ENCODE data around the gene YIPF3. TPM values are rescaled to one million over a fixed set of nuclear protein-coding genes. Genes with fewer than 3 reads are reported as not detected.
"Not testable (repeated sequence)": the region's sequence is repeated elsewhere in the genome, so short reads cannot be mapped to it uniquely, and the experiment has no call there.

YIPF3 gene
- total RNA-seq, 1 donor from 2014 or later, result 52.1 TPM

GRCh38 chr6:43504756-43505593, 11.8 kb downstream of the YIPF3 start:
- intact Hi-C loops (cut with micrococcal nuclease), result no loop called here
- peaks cover 36% of the 10 kb centered on the region for H3K36me3 Mint-ChIP-seq (ENCODE audit: low read depth)
- no peak overlapping the region for H3K27ac Mint-ChIP-seq

GRCh38 chr6:43503443-43503842, 13.3 kb downstream of the YIPF3 start:
- H3K4me1 Mint-ChIP-seq, result peaks cover under 1% of the 10 kb centered on the region
- peak overlapping the region; percentile 3 for H3K27ac Mint-ChIP-seq
- no peak overlapping the region for H3K4me3 Mint-ChIP-seq
- H3K36me3 Mint-ChIP-seq (ENCODE audit: low read depth), result peaks cover 37% of the 10 kb centered on the region
- intact Hi-C loops (cut with micrococcal nuclease), result no loop called here
- H3K9me3 Mint-ChIP-seq, result no peaks in the 10 kb centered on the region
- peaks cover 10% of the 10 kb centered on the region for H3K27me3 Mint-ChIP-seq
- DNase-seq, result no peak

More at GRCh38 chr6:43504756-43505593, 11.8 kb downstream of the YIPF3 start:
- DNase-seq, result no peak
- Mint-ChIP-seq H3K27me3 (peaks cover 19% of the 10 kb centered on the region), H3K9me3 (no peaks in the 10 kb centered on the region), H3K4me1 (peaks cover 9% of the 10 kb centered on the region), H3K4me3 (no peak overlapping the region)

- H3K27ac Mint-ChIP-seq, result no peak overlapping the region
- peaks cover 37% of the 10 kb centered on the region for H3K36me3 Mint-ChIP-seq (ENCODE audit: low read depth)
- peaks cover 2% of the 10 kb centered on the region for H3K27me3 Mint-ChIP-seq
- intact Hi-C loops (cut with micrococcal nuclease), result no loop called here
- H3K4me3 Mint-ChIP-seq, result no peak overlapping the region
- H3K9me3 Mint-ChIP-seq, result no peaks in the 10 kb centered on the region
- DNase-seq, result no peak
- no peaks in the 10 kb centered on the region for H3K4me1 Mint-ChIP-seq
Observed at GRCh38 chr6:43502666-43503065, 14.1 kb downstream of the YIPF3 start.

- intact Hi-C loops (cut with micrococcal nuclease), result no loop called here
- Mint-ChIP-seq H3K27ac (no peak overlapping the region), H3K4me3 (no peak overlapping the region), H3K9me3 (no peaks in the 10 kb centered on the region), H3K4me1 (no peaks in the 10 kb centered on the region), H3K36me3 (ENCODE audit: low read depth) (peaks cover 31% of the 10 kb centered on the region), H3K27me3 (no peaks in the 10 kb centered on the region)
- no peak for DNase-seq
Observed at GRCh38 chr6:43500921-43501320, 15.8 kb downstream of the YIPF3 start.

DNA sequence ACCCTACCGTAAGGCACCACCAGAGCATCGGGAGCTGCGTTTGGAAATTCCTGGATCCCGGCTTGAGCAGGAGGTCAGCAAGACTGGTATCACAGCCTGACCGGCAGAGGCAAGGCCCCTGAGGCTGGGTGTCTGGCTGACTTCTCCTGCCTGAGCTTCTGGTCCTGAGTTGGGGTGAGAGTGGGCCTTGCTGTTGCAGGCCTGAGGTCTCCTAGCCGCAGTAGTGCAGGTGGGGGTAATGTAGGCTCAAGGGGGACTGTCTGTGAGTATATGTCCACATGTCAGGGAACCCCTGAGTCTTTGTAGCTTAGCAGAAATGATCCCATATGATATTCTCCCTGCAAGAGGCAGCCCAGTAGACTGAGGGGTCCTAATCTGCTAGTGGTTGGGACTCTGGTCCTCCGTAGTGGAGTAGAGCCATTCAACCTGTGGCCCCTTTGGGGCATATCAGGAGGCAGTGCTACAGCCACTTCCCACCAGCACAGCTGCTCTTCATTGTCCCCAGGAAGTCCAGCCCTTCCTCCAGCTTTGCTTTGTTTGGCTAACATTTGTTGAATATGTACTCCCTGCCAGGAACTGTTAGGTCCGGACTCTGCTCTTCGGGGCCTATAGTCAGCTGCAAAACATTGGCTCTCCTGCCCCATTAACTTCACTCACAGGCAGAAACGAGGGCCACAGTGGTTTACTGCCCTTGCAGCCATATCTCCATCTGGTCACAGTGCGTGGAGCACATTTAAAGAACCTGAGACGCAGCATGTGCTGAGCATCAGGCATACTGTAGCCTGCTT, 17.5 kb downstream of the YIPF3 start:
- no peak for DNase-seq
- Mint-ChIP-seq H3K27me3 (no peaks in the 10 kb centered on the region), H3K4me3 (no peak overlapping the region), H3K36me3 (ENCODE audit: low read depth) (peaks cover 27% of the 10 kb centered on the region), H3K27ac (no peak overlapping the region), H3K9me3 (no peaks in the 10 kb centered on the region), H3K4me1 (peaks cover 8% of the 10 kb centered on the region)
- intact Hi-C loops (cut with micrococcal nuclease), result no loop called here

DNA sequence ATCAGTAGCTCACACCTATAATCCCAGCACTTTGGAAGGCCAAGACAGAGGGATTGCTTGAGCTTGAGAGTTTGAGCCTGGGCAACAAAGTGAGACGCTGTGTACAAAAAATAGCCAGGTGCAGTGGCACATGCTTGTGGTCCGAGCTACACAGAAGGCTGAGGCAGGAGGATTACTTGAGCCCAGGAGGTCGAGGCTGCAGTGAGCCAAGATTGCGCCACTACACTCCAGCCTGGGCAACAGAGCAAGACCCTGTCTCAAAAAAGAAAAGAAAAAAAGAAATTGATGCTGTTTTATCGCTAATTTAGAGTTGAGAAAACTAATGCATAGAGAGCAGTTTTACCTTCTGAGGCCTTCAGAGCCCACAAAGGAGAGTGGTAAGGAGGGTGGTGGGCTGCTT, 18.4 kb downstream of the YIPF3 start:
- H3K9me3 Mint-ChIP-seq; DNase-seq; H3K4me3 Mint-ChIP-seq; intact Hi-C loops (cut with micrococcal nuclease); H3K27me3 Mint-ChIP-seq; H3K27ac Mint-ChIP-seq: not testable (repeated sequence)
- H3K36me3 Mint-ChIP-seq (ENCODE audit: low read depth), result peaks cover 23% of the 10 kb centered on the region
- peaks cover 10% of the 10 kb centered on the region for H3K4me1 Mint-ChIP-seq

GRCh38 chr6:43497689-43498088, 19.0 kb downstream of the YIPF3 start:
- H3K36me3 Mint-ChIP-seq (ENCODE audit: low read depth), result peaks cover 21% of the 10 kb centered on the region
- no peak overlapping the region for H3K4me3 Mint-ChIP-seq
- intact Hi-C loops (cut with micrococcal nuclease), result no loop called here
- H3K4me1 Mint-ChIP-seq, result peaks cover 13% of the 10 kb centered on the region
- no peak overlapping the region for H3K27ac Mint-ChIP-seq
- no peaks in the 10 kb centered on the region for H3K9me3 Mint-ChIP-seq
- DNase-seq, result no peak
- H3K27me3 Mint-ChIP-seq, result no peaks in the 10 kb centered on the region

- H3K27ac Mint-ChIP-seq, result no peak overlapping the region
- intact Hi-C loops (cut with micrococcal nuclease), result no loop called here
- no peak for DNase-seq
- no peaks in the 10 kb centered on the region for H3K9me3 Mint-ChIP-seq
- H3K27me3 Mint-ChIP-seq, result no peaks in the 10 kb centered on the region
- H3K36me3 Mint-ChIP-seq (ENCODE audit: low read depth), result peaks cover 17% of the 10 kb centered on the region
- peaks cover 13% of the 10 kb centered on the region for H3K4me1 Mint-ChIP-seq
- H3K4me3 Mint-ChIP-seq, result no peak overlapping the region
Observed at GRCh38 chr6:43497129-43497396, 19.7 kb downstream of the YIPF3 start.

DNA sequence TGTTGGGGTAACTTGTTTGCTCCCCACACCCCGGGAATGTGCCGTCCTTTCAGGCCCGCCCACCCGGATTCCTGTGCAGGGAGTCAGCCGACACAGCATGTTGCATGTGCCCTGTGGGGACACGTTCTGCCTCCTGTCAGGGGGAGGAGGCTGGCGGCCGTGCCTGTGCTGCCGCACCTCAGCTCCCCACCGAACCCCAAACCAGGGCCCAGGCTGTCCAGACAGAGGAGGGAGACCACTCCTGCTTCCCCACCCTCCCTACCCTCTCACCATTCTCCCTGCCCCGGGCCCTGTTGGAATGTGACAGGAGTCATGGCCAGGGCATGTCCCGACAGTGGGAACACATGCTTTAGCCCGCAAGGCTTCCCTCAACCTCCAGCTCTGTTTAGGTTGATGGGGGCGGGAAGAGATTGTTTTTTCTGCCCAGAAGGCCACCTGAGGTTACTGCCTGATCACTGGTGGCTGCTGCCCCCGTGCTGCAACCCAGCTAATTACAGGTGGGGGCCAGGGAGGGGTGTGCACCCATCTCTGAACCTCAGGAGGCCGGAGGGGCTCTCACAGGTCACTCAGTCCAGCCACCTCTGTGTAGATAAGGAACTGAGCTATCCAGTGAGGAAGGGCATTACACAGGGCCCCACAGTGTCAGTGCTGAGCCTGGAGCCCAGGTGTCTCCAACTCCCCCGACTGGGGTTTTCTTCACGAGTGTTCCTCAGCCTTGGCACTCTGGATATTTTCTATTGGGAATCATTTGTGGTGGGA, 20.2 kb downstream of the YIPF3 start:
- Mint-ChIP-seq H3K4me3 (no peak overlapping the region), H3K36me3 (ENCODE audit: low read depth) (peaks cover 12% of the 10 kb centered on the region), H3K4me1 (peaks cover 13% of the 10 kb centered on the region), H3K27ac (no peak overlapping the region), H3K9me3 (no peaks in the 10 kb centered on the region), H3K27me3 (no peaks in the 10 kb centered on the region)
- intact Hi-C loops (cut with micrococcal nuclease), result no loop called here
- DNase-seq, result peak; percentile 69

GRCh38 chr6:43495409-43495941, 21.3 kb downstream of the YIPF3 start:
- peak overlapping the region; percentile 43 for H3K27ac Mint-ChIP-seq
- peak; percentile 68 for DNase-seq
- no peak overlapping the region for H3K4me3 Mint-ChIP-seq
- peaks cover 7% of the 10 kb centered on the region for H3K36me3 Mint-ChIP-seq (ENCODE audit: low read depth)
- H3K9me3 Mint-ChIP-seq, result no peaks in the 10 kb centered on the region
- peaks cover 13% of the 10 kb centered on the region for H3K4me1 Mint-ChIP-seq
- no peaks in the 10 kb centered on the region for H3K27me3 Mint-ChIP-seq
- intact Hi-C loops (cut with micrococcal nuclease), result no loop called here

GRCh38 chr6:43494766-43495165, 22.0 kb downstream of the YIPF3 start:
- DNase-seq, result no peak
- H3K36me3 Mint-ChIP-seq (ENCODE audit: low read depth), result peaks cover 7% of the 10 kb centered on the region
- peaks cover 16% of the 10 kb centered on the region for H3K4me1 Mint-ChIP-seq
- no peaks in the 10 kb centered on the region for H3K27me3 Mint-ChIP-seq
- no peak overlapping the region for H3K27ac Mint-ChIP-seq
- no peak overlapping the region for H3K4me3 Mint-ChIP-seq
- intact Hi-C loops (cut with micrococcal nuclease), result no loop called here
- no peaks in the 10 kb centered on the region for H3K9me3 Mint-ChIP-seq

- no peak overlapping the region for H3K4me3 Mint-ChIP-seq
- peaks cover 16% of the 10 kb centered on the region for H3K4me1 Mint-ChIP-seq
- H3K27ac Mint-ChIP-seq, result no peak overlapping the region
- no peak for DNase-seq
- H3K9me3 Mint-ChIP-seq, result no peaks in the 10 kb centered on the region
- H3K27me3 Mint-ChIP-seq, result no peaks in the 10 kb centered on the region
- intact Hi-C loops (cut with micrococcal nuclease), result no loop called here
- H3K36me3 Mint-ChIP-seq (ENCODE audit: low read depth), result peaks cover 5% of the 10 kb centered on the region
Observed at GRCh38 chr6:43494321-43494720, 22.4 kb downstream of the YIPF3 start.

- Mint-ChIP-seq H3K36me3 (ENCODE audit: low read depth) (peaks cover 3% of the 10 kb centered on the region), H3K4me3 (no peak overlapping the region), H3K27me3 (no peaks in the 10 kb centered on the region), H3K27ac (no peak overlapping the region), H3K4me1 (peaks cover 16% of the 10 kb centered on the region), H3K9me3 (no peaks in the 10 kb centered on the region)
- no peak for DNase-seq
- intact Hi-C loops (cut with micrococcal nuclease), result no loop called here
Observed at GRCh38 chr6:43493833-43494232, 22.9 kb downstream of the YIPF3 start.

GRCh38 chr6:43493230-43493629, 23.5 kb downstream of the YIPF3 start:
- no peak for DNase-seq
- Mint-ChIP-seq H3K27me3 (no peaks in the 10 kb centered on the region), H3K4me1 (peaks cover 16% of the 10 kb centered on the region), H3K36me3 (ENCODE audit: low read depth) (peaks cover 3% of the 10 kb centered on the region), H3K4me3 (no peak overlapping the region), H3K9me3 (no peaks in the 10 kb centered on the region), H3K27ac (no peak overlapping the region)
- intact Hi-C loops (cut with micrococcal nuclease), result no loop called here

All from activated CD4-positive, alpha-beta T cell treated with anti-CD3 and anti-CD28 coated beads, Interleukin-2, amount 10 ng/mL, durations not matched to agents 24 days and 14 days (primary cell).